HG02870 (cell line): ENCODE data around the gene ADAD2.

Experiments
- ATAC-seq: cut with Tn5 transposase; IDR thresholded peaks from one replicate; pipeline ENCODE4 v1.9.1; 2021; ENCODE audit warnings: mild to moderate bottlenecking, moderate library complexity; ENCODE audit not compliant: unreplicated experiment

ADAD2 gene

GRCh38 chr16:84176192-84177053, 14.5 kb upstream of the ADAD2 start:
- ATAC-seq, result no peak

GRCh38 chr16:84177741-84178073, 13.2 kb upstream of the ADAD2 start:
- no peak for ATAC-seq

- no peak for ATAC-seq
These were observed 12.7 kb upstream of the ADAD2 start for GRCh38 chr16:84178146-84178765.

GRCh38 chr16:84178892-84179611, 11.9 kb upstream of the ADAD2 start:
- no peak for ATAC-seq

- no peak for ATAC-seq
These were observed 11.2 kb upstream of the ADAD2 start for GRCh38 chr16:84179612-84180320.

- ATAC-seq, result no peak
These were observed 10.3 kb upstream of the ADAD2 start for GRCh38 chr16:84180519-84181140.

- no peak for ATAC-seq
These were observed 9.6 kb upstream of the ADAD2 start for GRCh38 chr16:84181144-84181915.

GRCh38 chr16:84182104-84182503, 8.9 kb upstream of the ADAD2 start:
- ATAC-seq, result no peak

- ATAC-seq, result no peak
These were observed 8.0 kb upstream of the ADAD2 start for GRCh38 chr16:84182680-84183571.

- ATAC-seq, result no peak
These were observed 7.4 kb upstream of the ADAD2 start for GRCh38 chr16:84183572-84183875.

- ATAC-seq, result no peak
These were observed 6.9 kb upstream of the ADAD2 start for GRCh38 chr16:84183911-84184591.

- ATAC-seq, result no peak
These were observed 6.2 kb upstream of the ADAD2 start for GRCh38 chr16:84184775-84185174.

GRCh38 chr16:84186685-84187437, 4.1 kb upstream of the ADAD2 start, which contains the start of gene TAF1C:
Gene TAF1C (minus strand): TSS chr16:84187057. CDS start chr16:84184988, 2,069 bp downstream.
- peak; percentile 90 for ATAC-seq

GRCh38 chr16:84191466-84191865, 509 bp downstream of the ADAD2 start:
- no peak for ATAC-seq

- ATAC-seq, result no peak
These were observed 2.5 kb downstream of the ADAD2 start for GRCh38 chr16:84193480-84193879.

GRCh38 chr16:84194018-84194417, 3.1 kb downstream of the ADAD2 start:
- ATAC-seq, result no peak

- ATAC-seq, result no peak
These were observed 3.7 kb downstream of the ADAD2 start for GRCh38 chr16:84194470-84195200.
